Epithelial cell of proximal tubule (primary cell): ENCODE measurements around the gene SGSH. TPM values are rescaled to one million over a fixed set of nuclear protein-coding genes. Genes with fewer than 3 reads are reported as not detected.

ENCODE experiments used
- DNase-seq: peaks from one replicate; pipeline ENCODE4 v3.0.0-alpha.2; 2011; ENCODE audit warnings: low read depth
- H3K4me3 ChIP-seq: 2 replicates; pipeline ENCODE4 v1.5.1; 2011; ENCODE audit warnings: low read depth, mild to moderate bottlenecking, low read length
- CTCF ChIP-seq: conservative IDR thresholded peaks from 2 replicates; pipeline ENCODE4 v1.5.1; 2012; ENCODE audit warnings: low read depth, mild to moderate bottlenecking, low read length
- total RNA-seq: library from RNA; depleted of rRNA; stranded (reverse); fragments of >200 nt; gene quantifications from 2 replicates; pipeline ENCODE4 v1.2.3, GENCODE V29; 2015

SGSH gene
- total RNA-seq, 1 donor from 2014 or later = 24.2 TPM

DNA sequence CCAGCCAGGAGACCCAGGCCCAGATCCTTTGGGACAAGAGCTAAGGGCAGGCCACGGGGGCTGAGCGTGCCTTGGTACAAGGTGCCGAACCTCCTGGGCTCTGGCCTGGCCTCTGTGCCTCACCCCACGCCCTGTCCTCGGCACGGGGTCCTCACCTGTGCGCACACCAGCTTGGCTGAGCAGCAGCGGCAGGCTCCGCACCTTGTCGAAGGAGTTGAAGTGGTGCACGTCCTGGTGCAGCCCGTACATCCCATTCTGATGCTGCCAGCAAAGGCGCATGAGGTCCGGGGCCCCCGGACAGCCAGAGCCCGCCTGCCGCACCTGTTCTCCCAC is 5.3 kb downstream of the SGSH start:
- DNase-seq = no peak
- TF ChIP-seq CTCF = no peak
- no peak overlapping the region for H3K4me3 ChIP-seq

DNA sequence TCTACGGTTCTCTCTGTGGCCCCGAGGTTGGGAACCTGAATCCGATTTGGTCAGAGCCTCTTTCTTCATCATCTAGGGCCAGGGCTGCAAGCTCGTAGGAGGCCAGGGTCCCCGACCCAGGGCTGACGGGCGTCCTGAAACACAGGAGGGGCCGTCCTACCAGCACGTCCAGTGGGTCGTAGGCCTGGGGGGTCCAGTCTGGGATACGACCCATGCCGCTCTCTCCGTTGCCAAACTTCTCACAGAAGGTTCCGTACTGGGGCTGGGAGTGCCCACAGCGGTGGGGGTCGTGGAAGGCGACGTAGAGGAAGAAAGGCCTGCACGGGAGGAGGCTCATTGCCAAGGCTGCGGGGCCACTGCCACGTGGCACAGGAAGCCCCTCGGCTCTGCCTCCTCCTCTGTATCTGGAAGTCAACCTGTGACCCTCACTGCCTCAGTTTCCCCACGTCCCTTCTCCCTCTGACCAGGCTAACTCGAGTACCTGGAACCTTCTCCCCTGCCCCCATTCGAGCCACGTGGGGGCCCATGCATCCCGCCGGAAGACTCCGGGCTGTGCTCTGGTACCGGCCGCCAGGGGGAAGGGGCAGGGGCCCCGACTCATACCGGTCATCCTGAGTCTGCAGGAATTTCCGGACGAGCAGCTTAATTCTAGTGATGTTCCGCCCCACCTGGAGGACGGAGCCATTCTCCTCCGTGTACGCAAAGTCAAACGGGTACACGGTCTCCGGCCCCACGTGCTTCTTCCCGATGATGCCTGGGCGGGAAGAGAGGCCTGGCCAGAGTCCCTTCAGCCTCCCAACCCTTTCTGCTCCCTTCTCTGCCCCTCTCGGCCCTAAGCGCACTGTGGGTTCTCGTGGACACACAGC is 5.9 kb downstream of the SGSH start:
- no peak overlapping the region for H3K4me3 ChIP-seq
- DNase-seq = no peak
- no peak for TF ChIP-seq CTCF

DNA sequence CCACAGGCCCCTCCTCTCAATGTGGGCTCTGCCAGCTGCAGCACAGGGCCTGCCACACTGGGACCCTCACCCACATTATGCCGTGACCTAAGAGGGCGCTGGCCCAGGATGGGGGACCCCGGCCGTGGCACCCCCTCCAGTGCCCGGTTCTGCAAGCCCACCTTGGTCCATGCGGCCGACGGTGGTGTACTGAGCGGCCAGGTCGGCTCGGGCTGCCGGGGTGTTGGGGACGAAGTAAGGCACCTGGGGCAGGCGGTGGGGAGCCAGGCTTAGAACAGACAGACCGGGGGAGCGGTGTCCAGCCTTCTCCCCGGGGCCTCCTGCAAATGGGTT is 6.5 kb downstream of the SGSH start:
- no peak for DNase-seq
- no peak for TF ChIP-seq CTCF
- no peak overlapping the region for H3K4me3 ChIP-seq

- no peak overlapping the region for H3K4me3 ChIP-seq
- TF ChIP-seq CTCF = no peak
- no peak for DNase-seq
These were observed 7.0 kb downstream of the SGSH start for GRCh38 chr17:80212962-80213642.

- no peak overlapping the region for H3K4me3 ChIP-seq
- no peak for TF ChIP-seq CTCF
- DNase-seq = no peak
These were observed 7.6 kb downstream of the SGSH start for GRCh38 chr17:80212511-80212910.

GRCh38 chr17:80212109-80212508 is 8.0 kb downstream of the SGSH start:
- no peak for TF ChIP-seq CTCF
- H3K4me3 ChIP-seq = no peak overlapping the region

More at GRCh38 chr17:80212109-80212508, 8.0 kb downstream of the SGSH start:
- no peak for DNase-seq
